Stromal cell of bone marrow (primary cell): Measurements from ENCODE around the gene MAGOH.
"Not testable (repeated sequence)": the region's sequence is repeated elsewhere in the genome, so short reads cannot be mapped to it uniquely, and the experiment has no call there.

Source experiments
- DNase-seq: peaks from one replicate; pipeline ENCODE4 v3.0.0-alpha.2; 2012; ENCODE audit warnings: low read depth

MAGOH gene

GRCh38 chr1:53186533-53186932, 51.8 kb downstream of the MAGOH start:
- no peak for DNase-seq

- DNase-seq = not testable (repeated sequence)
These were observed 52.4 kb downstream of the MAGOH start for GRCh38 chr1:53185955-53186297.

GRCh38 chr1:53183095-53183990, 55.0 kb downstream of the MAGOH start:
- no peak for DNase-seq

- DNase-seq = no peak
These were observed 55.6 kb downstream of the MAGOH start for GRCh38 chr1:53182716-53183094.

GRCh38 chr1:53182111-53182593, 56.2 kb downstream of the MAGOH start:
- DNase-seq = peak; percentile 48

GRCh38 chr1:53180951-53181350, 57.4 kb downstream of the MAGOH start:
- no peak for DNase-seq

GRCh38 chr1:53180226-53180625, 58.1 kb downstream of the MAGOH start:
- no peak for DNase-seq
